HG03108 (cell line): ENCODE results near the gene PLD2.
A peak's percentile ranks its signal among the peaks of the same experiment; 100 is the strongest.

Experiments
- ATAC-seq: cut with Tn5 transposase; IDR thresholded peaks from one replicate; pipeline ENCODE4 v1.9.1; 2021; ENCODE audit warnings: moderate library complexity; ENCODE audit not compliant: unreplicated experiment

Gene PLD2, protein sequence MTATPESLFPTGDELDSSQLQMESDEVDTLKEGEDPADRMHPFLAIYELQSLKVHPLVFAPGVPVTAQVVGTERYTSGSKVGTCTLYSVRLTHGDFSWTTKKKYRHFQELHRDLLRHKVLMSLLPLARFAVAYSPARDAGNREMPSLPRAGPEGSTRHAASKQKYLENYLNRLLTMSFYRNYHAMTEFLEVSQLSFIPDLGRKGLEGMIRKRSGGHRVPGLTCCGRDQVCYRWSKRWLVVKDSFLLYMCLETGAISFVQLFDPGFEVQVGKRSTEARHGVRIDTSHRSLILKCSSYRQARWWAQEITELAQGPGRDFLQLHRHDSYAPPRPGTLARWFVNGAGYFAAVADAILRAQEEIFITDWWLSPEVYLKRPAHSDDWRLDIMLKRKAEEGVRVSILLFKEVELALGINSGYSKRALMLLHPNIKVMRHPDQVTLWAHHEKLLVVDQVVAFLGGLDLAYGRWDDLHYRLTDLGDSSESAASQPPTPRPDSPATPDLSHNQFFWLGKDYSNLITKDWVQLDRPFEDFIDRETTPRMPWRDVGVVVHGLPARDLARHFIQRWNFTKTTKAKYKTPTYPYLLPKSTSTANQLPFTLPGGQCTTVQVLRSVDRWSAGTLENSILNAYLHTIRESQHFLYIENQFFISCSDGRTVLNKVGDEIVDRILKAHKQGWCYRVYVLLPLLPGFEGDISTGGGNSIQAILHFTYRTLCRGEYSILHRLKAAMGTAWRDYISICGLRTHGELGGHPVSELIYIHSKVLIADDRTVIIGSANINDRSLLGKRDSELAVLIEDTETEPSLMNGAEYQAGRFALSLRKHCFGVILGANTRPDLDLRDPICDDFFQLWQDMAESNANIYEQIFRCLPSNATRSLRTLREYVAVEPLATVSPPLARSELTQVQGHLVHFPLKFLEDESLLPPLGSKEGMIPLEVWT

DNA sequence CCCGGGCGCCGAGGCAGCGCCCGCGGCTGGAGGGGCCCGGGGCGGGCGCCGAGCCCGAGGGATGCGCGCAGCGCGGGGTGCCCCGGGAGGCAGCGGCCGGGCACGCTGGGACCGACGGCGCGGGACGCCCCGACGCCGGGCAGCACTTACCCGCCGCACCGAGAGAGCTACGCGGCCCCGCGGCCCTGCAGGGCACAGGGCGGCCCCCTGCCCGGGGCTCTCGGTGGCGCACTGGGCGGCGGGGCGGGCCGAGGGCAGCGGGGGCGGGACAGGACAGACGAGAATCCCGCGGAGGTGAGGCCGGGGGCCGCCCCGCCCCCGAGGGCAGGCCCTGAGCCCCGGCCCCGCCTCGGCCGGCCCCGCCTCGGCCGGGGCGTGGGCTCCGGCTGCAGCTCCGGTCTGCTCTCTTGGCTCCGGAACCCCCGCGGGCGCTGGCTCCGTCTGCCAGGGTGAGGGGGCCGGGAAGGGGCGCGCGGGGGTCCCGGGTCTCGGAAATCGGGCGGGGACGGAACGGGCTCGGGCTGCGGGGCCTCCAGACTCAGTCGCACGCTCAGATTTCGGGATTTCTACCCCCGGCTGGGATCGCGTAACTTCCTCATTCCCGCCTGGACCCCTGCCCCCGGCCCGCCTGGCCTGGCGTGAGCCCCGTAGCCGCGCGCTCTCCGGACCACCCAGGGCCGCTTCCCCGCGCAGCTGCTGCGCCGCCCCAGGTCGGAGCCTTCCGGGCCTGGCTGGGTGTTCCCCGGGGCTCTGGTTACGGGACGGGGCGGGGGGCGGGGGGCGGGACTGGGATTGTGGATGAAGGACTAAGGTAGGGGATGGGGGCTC lies at the start of gene PLD2:
TSS of gene PLD2 (plus strand) at position 376 of the 828 bp plus-strand sequence. CDS start 621 bp downstream, outside the sequence.
- peak; percentile 97 for ATAC-seq

DNA sequence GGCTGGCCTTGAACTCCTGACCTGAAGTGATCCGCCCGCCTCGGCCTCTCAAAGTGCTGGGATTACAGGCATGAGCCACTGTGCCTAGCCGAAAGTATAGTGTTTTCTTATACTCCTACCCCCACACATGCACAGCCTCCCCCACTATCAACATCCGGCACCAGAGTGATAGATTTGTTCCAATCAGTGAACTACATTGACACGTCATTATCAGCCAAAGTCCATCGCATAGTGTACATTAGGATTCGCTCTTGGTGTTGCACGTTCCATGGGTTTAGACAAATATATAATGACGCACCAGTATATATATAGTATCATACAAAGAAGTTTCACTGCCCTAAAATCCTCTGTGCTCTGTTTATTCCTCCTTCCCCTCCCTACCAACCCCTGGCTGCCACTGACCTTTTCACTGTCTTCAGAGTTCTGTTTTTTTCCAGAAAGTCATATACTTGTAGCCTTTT lies 47.1 kb upstream of the PLD2 start:
- ATAC-seq: no peak

DNA sequence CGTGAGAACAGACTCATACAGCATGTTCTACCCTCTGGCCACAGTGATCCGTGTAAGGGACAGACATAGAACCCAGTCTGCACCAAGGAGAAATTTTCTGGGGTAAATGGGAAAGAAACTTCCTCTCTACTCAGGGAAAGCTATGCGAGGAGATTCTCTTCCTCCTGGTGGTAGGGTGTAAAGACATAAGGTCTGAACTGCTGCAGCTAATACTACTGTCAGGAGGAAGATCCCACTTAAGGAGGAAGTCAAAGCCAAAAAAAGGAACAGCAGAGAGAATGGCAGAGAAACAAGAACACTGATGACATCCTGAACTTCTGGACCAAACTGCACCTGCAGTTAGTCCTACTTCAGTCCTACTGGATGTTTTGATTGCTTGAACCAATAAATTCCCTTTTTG lies 42.4 kb upstream of the PLD2 start:
- ATAC-seq: no peak

DNA sequence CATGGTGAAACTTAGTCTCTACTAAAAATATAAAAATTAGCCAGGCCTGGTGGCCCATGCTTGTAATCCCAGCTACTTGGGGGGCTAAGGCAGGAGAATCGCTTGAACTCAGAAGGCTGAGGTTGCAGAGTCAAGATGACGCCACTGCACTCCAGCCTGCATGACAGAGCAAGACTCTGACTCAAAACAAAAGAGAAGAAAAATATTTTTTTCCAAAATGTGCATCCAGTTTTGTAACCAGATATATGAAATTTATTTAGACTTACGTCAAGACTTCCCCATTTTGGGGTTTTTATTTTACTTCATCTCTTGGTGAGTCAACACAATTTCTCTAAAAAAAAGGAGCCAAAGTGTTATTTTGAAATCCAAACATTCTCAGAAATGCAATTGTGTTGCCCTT lies 40.8 kb upstream of the PLD2 start:
- ATAC-seq: no peak

DNA sequence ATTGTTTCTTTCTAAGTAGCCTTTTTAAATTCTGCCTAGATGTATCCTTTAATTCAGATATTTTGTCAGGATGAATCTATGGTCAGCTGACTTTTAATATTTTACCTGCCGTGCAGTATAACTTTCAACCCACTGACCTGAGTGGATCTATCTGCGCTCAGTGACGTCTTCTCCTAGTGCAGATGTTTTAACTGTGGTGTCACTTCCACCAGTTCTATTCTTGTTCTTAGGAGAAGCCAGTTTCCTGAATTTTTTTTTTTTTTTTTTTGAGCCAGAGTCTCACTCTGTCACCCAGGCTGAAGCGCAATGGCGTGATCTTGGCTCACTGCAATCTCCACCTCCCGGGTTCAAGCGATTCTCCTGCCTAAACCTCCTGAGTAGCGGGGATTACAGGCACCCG lies 40.2 kb upstream of the PLD2 start:
- no peak for ATAC-seq

DNA sequence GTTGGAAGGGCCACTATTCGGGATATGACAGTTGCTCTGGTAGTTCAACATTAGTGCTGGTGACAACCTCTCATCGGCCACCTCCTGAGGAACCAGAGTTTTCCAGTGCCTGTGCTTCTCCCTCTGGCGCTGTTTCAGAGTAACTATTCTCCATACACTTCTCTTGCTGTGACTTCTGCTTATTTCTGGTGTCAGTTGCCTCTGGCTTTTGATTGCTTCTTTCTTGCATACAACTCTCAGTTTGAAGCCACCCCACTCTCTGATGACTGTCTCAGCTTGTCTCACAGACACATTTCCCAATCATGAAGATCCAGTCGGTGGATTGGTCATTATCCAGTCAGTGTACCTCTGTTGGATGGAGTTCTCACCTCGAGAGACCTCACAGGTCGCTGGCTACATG lies 38.7 kb upstream of the PLD2 start:
- ATAC-seq: no peak

DNA sequence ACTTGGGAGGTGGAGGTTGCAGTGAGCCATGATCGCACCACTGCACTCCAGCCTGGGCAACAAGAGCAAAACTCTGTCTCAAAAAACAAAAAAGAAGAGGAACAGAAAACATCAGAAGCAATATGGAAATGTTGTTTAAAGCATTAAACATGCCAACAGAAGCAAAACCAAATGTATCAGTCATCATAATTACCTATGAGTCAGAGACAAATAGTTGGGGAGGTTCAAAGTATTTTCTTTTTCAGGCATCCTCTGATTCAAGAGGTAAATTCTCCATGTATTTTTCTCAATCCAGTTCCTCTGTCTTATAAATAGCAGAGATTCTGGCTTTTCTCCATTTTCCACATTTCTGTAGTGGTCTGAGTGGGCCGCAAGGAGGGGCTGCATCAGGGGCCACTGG lies 37.3 kb upstream of the PLD2 start:
- ATAC-seq: no peak

DNA sequence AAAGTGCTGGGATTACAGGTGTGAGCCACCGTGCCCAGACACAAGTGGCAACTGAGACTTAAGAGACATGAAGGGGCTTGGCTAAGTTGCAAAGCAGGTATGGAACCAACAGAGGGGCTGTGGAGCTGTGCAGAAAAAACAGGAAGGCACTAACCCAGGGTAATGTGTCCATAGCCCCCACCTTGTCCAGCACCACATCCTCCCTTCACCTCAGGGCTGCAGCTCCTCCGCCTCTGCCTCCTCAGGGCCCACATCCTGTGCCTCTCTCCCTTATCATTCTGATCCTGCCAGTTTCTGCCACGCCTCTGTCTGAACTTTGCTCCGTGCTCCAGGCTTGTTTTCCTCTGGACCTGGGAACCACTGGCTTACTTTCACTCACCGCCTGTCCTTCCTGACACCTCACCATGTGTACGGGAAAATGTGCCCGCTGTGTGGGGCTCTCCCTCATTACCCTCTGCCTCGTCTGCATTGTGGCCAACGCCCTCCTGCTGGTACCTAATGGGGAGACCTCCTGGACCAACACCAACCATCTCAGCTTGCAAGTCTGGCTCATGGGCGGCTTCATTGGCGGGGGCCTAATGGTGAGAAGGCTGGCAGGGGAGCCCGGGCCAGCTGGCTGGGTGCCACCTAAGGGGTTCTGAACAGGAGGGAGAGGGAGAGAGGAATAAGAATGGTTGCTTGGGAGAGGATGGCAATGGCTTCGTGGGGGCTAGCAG lies 35.3 kb upstream of the PLD2 start, which contains the start of gene TM4SF5:
TSS of gene TM4SF5 (plus strand) at position 368 of the 716 bp plus-strand sequence. CDS start at position 405, 37 bp downstream.
- ATAC-seq: no peak

DNA sequence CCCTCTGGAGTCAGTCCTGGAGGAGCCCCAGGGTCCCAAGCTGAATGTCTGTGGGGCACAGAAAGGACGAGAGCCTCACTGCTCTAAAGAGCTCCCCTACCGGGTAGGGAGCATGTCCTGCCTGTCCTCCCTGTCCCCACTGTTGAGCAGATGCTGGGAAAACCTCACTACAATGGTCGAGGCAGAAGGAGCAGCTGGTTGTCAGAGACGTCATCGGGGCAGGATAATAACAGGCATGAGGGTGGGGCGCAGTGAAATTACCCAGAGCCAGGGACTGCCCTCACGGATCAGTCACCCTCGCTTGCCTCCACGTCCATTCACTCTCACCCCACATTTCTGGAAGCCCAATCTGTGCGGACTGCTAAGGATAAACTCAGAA lies 34.7 kb upstream of the PLD2 start:
- no peak for ATAC-seq

DNA sequence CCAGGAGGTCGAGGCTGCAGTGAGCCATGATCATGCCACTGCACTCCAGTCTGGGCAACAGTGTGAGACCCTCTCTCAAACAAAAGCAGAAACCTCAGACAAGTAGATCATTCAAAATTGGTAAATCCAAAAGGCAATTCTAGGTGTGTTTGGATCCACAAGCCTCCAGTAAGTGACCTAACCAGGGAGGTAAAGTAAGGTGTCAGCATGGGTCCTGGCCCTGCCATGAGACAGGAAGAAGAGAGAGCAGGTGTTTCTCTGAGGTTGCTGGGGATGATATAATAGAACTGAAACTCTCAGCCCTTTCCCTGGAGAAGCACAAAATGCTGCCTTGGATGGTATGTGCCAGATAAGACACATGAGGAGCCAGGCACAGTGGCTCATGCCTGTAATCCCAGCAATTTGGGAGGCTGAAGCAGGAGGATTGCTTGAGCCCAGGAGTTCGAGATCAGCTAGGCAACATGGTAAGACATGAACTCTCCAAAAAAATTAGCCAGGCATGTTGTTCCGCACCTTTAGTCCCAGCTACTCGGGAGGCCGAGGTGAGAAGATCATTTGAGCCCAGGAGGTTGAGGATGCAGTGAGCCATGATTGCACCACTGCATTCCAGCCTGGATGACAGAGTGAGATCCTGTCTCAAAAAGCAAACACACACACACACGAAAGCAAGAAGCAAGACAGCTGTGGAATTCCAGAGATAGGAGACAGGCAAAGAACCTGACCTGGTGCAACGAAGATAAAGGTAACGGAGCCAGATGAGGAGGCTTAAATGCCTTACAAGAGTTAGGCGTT lies 28.8 kb upstream of the PLD2 start:
- ATAC-seq: no peak

DNA sequence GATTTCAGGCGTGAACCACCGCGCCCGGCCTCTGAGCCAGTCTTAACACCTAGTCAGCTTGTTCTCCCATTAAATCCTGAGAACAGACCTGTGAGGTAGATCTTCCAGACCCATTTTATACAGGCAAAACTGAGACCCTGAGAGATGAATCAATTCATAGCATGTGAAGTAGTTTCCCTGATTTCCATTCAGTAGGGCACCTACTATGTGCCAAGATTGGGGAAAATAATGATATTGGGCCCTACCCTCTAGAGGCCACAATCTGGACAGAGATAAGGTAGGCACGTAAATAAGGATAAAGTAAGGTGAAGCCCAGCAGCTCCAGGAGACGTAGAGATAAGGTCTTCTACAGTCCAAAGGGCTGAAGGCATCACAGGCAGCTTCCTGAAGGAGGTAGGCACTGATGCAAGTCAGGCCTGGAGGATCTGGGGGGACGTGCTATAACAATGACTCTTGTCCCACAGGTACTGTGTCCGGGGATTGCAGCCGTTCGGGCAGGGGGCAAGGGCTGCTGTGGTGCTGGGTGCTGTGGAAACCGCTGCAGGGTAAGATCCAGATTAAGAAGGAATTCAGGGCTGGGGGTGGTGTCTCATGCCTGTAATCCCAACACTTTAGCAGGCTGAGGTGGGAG lies 26.5 kb upstream of the PLD2 start:
- ATAC-seq: no peak

DNA sequence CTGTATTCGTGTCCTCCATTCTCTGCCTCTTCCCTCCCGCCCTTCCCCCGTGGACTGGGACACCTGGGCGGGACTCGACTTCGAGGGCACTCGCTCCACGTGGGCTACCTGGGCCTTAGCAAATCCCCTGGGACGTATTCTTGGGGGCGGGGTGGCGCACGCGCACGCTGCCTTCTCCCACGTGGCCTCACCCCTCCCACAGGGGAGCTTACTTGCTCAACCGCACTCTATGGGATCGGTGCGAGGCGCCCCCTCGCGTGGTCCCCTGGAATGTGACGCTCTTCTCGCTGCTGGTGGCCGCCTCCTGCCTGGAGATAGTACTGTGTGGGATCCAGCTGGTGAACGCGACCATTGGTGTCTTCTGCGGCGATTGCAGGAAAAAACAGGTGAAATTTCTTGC lies 24.3 kb upstream of the PLD2 start:
- no peak for ATAC-seq

DNA sequence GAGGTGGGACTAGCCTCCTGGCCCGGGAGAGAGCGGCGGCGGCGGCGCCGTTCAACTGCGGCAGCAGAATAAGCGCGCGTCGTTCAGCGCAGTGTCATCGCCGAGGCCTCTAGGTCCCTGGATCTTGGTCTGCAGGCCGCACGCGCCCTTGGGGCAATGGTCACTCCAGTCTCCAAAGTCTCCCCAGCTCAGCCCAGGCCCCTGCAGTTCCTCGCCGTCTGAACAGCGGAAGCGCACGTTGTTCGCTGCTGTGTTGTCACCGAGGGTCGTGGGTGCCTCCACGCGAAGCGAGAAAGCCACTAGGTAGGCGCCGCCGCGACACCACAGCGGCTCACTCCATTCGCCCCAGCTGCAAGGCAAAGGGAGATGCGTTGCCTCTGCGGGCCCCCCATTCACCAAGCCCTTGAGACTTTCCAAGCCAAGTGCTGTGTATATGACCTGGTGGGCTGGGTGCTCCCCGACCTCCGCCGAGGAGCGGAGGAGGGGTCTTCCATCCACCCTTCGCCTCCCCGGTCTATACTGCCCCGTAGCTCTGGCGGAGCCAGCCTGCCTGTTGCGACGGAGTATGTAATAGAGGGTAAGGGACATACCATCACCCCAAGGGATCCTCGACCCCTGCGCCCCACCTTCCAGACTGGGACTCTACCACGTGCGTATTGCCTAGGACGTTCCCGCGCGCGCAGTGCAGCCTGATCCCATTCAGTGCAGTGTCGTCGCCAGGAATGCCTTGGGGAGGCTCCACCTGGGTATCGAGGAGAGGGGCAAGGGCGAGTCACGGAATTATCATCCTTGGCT lies 21.4 kb upstream of the PLD2 start:
- no peak for ATAC-seq

DNA sequence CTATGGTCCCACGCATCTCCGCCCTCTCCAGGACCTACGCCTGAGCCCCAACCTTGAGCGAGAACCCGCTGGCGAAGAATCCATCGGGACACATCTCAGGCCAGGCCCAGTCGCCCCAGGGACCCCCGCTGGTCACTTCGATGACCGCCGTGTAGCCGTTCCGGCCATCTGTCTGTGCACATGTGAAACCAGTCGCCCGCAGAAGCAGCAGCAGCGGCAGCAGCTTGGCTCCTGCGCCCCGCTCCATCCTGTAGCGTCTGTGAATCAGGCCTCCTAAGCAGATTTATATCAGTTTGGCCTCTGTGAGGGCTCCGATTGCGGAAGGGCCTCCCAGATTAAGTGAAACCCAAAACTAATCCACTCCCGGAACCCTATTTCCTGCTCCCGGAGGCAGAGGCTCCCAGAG lies 20.8 kb upstream of the PLD2 start, which contains the start of gene VMO1:
TSS of gene VMO1 (minus strand) at position 259 of the 406 bp plus-strand sequence. CDS start at position 247, 12 bp downstream.
- no peak for ATAC-seq

DNA sequence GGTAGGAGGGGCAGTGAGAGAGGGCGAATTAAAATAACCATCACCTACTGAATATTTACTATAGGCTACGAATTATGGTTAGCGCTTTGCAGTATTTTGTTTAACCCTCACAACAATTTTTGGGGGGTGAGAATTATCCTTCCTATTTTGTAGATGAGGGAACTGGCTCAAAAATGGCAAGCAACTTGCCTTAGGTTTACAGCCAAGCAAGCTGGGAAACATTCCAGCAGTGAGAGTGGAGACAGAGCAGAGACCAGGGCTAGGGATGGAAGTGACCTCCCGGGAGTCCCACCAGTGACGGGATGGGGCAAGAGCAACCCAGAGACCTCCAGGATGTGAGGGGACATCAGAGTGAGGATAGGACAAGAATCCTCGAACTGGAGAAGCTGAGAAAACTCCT lies 20.4 kb upstream of the PLD2 start:
- no peak for ATAC-seq

DNA sequence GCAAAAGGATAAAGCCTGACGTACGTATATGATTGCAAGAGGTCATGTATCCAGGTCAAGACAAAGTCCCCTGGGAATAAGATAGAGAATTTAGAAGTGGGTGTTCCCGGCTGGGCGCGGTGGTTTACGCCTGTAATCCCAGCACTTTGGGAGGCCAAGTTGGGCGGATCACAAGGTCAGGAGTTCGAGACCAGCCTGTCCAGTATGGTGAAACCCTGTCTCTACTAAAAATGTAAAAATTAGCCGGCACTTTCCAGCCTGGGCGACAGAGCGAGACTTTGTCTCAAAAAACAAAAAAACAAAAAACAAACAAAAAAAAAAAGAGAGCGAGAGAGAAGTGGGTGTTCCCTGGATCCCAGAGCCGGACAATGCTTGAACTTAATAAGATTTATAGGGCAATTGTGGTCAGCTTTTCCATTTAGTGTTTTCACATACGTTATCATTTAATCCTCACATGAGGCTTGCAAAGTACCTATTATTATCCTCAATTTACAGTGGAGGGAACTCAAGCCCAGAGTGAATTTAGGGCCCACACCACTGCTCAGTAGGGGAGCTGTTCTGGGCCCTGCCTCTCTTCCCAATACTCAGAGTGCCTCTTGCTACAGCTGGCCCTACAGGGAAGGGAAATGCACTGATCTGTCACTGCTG lies 18.7 kb upstream of the PLD2 start:
- ATAC-seq: no peak
